Activated CD4-positive, alpha-beta T cell treated with anti-CD3 and anti-CD28 coated beads, Interleukin-2, amount 50 U/mL, for 16 hours (primary cell): ENCODE results near the gene TM4SF5.

Source experiments
- DNase-seq: peaks from one replicate; pipeline ENCODE4 v3.0.0-alpha.2; 2020

Gene TM4SF5

GRCh38 chr17:4771519-4772234, at the start of gene TM4SF5:
TSS of gene TM4SF5 (plus strand) at chr17:4771886. CDS start at chr17:4771923, 37 bp downstream.
- DNase-seq: no peak

- no peak for DNase-seq
Measured at GRCh38 chr17:4722678-4723240, 48.9 kb upstream of the TM4SF5 start.

DNA sequence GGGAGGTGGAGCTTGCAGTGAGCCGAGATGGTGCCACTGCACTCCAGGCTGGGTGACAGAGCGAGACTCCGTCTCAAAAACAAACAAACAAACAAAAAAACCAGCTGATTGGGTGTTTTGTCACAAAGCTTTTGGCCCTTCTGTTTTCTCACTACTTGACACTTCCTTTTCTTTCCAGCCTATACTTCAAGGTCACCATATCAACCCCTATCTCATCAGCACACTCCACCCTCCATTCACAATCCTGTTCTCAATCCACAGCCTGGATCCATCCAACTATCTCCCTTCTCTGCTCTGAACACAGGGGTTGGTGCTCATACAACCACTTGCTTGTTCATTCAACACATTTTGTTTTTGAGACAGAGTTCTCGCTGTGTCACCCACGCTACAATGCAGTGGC, 47.0 kb upstream of the TM4SF5 start:
- no peak for DNase-seq

GRCh38 chr17:4725646-4726310, 45.9 kb upstream of the TM4SF5 start:
- no peak for DNase-seq

DNA sequence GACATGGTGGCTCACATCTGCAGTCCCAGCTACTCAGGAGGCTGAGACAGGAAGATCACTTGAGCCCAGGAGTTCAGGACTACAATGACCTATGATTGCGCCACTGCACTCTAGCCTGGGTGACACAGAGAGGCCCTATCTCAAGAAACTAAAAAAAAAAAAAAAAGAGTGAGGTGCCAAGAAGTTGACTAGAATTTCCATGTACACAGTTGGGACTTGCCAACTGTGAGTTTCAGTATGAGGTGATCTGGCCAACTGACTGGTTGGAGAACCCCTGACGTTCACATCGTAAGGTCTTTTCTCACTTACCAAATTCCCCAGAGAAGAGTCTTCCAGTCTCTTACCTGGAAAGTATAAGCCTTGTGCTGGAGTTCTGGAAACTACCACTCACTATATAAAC, 43.6 kb upstream of the TM4SF5 start:
- DNase-seq: peak; percentile 79

DNA sequence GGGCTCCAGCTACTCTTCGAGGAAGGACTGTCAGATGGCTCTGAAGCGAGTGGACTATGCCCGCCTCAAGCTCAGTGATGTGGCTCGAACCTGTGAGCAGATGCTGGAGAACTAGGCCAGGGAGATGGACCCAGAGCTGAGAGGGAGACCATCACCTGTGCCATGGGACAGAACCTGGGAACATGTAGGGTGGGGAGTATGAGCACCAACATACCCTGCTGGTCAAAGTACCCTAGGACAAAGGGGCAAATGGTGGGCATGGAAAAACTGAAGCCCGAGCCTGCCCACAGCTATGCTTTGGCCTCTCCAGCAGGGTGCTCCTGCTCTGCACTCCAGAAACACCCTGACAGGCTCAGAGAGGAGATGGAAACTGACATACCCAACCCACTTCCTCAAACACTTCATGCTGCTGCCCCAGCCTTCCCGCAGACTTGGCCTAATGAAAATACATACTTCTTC, 38.6 kb upstream of the TM4SF5 start:
- DNase-seq: peak; percentile 46

DNA sequence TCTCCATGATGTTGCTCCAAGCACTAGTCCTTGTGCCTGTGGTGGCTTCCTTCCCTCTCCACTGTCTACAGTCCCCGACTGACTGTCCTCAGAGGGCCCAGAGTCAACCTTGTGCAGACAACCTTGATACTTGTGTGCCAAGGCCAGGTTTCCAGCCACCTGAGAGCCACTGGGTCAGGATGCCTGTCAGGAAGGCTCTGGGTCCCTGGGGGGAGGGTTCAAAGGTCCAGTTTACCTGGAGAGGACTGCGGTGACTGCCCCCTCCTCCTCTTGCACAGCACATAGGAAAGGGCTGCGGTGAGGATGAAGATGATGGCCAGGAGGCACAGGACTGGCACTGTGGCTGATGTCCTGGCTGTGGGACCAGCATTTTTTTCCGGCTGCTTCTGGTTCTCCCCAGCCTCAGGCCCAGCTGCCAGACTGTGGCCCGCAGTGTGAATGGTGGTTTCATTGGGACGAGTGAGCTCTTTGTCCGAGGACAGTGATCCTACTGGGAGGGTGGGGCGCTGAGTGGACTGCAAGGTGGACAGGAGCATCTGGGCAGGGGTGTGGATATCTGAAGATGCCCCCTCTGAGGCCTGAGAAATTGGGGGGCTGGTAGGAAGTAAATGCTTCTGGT, 36.7 kb upstream of the TM4SF5 start:
- no peak for DNase-seq

- no peak for DNase-seq
Measured at GRCh38 chr17:4735876-4736651, 35.6 kb upstream of the TM4SF5 start.

DNA sequence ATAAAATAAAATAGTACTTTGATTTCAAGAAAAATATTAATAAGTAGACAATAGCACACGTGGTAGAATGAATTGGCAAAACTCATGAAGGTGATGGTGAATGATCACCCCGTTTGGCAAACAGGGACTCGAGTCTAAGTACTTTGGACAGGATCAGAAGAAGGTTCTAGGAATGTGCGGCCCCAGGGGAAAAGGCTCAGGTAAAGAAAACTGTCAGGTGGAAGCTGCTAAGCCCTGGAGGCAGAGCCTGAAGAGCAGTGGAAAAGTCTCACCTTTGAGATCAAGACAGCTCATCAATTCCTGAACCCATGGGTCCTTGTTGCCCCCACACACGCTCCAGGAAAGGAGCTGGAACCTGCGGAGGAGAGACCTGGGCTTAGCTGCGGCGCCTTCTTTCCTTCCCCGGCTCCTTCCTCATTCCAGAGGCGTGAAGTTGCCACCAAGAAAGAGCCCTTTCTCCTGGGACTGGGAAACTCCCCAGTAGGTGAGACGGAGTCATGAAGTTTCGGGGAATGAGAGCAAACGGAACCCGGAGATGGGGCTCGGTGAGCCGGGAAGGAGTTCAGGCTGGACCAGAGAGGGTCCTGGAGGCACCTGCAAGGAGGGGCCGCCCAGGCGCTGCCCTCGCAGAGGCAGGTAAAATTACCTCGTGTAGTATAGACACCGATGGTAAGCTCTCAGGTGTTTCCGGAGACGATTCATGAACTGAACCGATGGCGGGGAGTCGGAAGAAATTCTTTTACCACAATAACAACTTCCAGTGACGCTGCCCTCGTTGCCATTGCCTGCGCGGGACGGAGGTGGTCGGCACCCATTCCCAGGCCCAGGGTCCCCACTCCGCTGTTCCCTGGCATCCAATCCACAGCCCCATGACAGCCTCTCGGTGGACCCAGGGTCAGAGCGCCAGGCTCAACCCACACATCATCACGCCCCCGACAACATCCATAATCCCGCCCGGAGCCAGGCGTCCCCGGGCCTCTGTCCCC, 33.3 kb upstream of the TM4SF5 start:
- DNase-seq: no peak

GRCh38 chr17:4739122-4740024, 32.3 kb upstream of the TM4SF5 start, which contains the start of the genes CXCL16 and ZMYND15:
TSS of gene CXCL16 (minus strand) at chr17:4739928. CDS start at chr17:4739339, 589 bp downstream.
TSS of gene ZMYND15 (plus strand) at chr17:4739833. CDS start at chr17:4740549, 716 bp downstream.
- peak; percentile 22 for DNase-seq

DNA sequence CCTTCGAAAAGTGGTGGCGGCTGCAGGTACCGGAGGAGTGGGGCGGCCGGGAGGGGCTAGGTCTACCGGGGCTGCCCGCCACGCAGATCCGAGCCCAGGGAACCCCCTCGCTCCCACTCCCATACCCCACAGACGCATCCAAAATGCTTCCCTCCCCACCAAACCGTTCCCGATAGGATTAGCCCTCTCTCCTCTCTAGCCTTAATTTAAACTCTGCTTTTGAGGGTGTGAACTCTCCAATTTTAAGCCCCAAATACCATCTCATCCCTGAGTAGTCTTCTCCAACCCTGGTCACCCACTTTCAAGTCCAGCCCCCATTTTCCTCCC, 31.7 kb upstream of the TM4SF5 start:
- no peak for DNase-seq

DNA sequence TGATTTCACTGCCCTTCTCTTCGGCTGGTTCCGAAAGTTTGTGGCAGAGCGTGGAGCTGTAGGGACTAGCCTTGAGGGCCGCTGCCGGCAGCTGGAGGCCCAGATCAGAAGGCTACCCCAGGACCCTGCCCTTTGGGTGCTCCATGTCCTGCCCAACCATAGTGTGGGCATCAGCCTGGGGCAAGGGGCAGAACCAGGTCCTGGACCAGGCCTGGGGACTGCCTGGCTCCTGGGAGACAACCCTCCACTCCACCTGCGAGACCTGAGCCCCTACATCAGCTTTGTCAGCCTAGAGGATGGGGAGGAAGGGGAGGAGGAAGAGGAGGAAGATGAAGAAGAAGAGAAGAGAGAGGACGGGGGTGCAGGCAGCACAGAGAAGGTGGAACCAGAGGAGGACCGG, 31.1 kb upstream of the TM4SF5 start:
- DNase-seq: no peak

GRCh38 chr17:4741544-4741943, 30.1 kb upstream of the TM4SF5 start:
- no peak for DNase-seq

DNA sequence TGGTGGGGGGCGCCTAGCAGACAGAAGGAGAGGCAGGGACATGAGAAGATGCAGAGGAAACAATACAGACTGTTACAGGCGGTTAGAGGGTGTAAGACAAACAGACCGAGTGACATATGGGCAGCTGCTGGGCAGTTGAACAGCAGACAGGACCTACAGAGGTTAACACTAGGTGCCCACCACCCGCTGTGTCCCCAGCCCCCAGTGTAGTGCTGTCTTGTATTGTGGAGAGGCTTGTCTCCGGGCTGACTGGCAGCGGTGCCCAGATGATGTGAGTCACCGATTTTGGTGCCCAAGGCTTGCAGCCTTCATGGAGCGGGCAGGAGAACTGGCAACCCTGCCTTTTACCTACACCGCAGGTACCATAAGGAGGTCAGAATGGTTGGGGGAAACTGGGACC, 29.6 kb upstream of the TM4SF5 start:
- no peak for DNase-seq

- no peak for DNase-seq
Measured at GRCh38 chr17:4742629-4743028, 29.1 kb upstream of the TM4SF5 start.

GRCh38 chr17:4743216-4743615, 28.5 kb upstream of the TM4SF5 start:
- no peak for DNase-seq

DNA sequence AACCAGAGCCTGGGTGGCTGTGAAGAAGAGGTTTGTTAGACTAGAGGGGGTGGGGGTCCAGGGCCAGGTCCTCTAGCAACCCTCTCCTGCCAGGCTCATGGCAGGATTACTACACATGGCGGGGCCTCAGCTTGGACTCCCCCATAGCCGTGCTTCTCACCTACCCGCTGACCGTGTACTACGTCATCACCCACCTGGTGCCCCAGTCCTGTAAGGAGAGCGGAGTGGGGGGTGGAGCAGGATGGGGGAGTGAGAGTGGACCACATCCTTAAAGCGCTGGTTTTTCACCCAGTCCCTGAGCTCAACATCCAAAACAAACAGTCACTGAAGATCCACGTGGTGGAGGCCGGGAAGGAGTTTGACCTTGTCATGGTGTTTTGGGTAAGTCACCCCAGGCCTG, 27.8 kb upstream of the TM4SF5 start:
- no peak for DNase-seq

- no peak for DNase-seq
Measured at GRCh38 chr17:4744999-4745969, 26.4 kb upstream of the TM4SF5 start.

- DNase-seq: peak; percentile 62
Measured at GRCh38 chr17:4747847-4748246, 23.8 kb upstream of the TM4SF5 start.
